ENCODE measurements around the gene FREM3.

DNA sequence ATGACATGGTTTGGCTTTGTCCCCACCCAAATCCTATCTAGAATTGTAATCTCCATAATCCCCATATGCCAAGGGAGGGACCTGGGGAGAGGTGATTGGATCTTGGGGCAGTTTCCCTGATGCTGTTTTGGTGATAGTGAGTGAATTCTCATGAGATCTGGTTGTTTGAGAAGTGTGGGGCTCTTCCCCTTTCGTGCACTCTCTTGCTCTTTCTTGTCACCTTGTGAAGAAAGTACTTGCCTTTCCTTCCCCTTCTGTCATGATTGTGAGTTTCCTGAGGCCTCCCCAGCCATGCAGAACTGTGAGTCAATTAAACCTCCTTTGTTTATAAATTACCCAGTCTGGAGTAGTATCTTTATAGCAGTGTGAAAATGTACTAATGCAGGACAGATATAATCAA lies 36.4 kb upstream of the FREM3 start:
- TF ChIP-seq, protein P1, sequence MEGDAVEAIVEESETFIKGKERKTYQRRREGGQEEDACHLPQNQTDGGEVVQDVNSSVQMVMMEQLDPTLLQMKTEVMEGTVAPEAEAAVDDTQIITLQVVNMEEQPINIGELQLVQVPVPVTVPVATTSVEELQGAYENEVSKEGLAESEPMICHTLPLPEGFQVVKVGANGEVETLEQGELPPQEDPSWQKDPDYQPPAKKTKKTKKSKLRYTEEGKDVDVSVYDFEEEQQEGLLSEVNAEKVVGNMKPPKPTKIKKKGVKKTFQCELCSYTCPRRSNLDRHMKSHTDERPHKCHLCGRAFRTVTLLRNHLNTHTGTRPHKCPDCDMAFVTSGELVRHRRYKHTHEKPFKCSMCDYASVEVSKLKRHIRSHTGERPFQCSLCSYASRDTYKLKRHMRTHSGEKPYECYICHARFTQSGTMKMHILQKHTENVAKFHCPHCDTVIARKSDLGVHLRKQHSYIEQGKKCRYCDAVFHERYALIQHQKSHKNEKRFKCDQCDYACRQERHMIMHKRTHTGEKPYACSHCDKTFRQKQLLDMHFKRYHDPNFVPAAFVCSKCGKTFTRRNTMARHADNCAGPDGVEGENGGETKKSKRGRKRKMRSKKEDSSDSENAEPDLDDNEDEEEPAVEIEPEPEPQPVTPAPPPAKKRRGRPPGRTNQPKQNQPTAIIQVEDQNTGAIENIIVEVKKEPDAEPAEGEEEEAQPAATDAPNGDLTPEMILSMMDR (conservative IDR thresholded peaks at IDR 0.05; ENCODE audit: low read depth, low read length): no peak
- no peak for TF ChIP-seq EZH2 (IDR thresholded peaks at IDR 0.05; ENCODE audit: borderline replicate concordance, low read depth, low read length, poor library complexity, severe bottlenecking)
